HG02759 (cell line): Measurements from ENCODE around the gene MYO1E.
"Not testable (repeated sequence)": the region's sequence is repeated elsewhere in the genome, so short reads cannot be mapped to it uniquely, and the experiment has no call there.

Experiments
- ATAC-seq: cut with Tn5 transposase; IDR thresholded peaks from one replicate; pipeline ENCODE4 v1.9.1; 2021; ENCODE audit warnings: mild to moderate bottlenecking, moderate library complexity; ENCODE audit not compliant: unreplicated experiment

Gene MYO1E

DNA sequence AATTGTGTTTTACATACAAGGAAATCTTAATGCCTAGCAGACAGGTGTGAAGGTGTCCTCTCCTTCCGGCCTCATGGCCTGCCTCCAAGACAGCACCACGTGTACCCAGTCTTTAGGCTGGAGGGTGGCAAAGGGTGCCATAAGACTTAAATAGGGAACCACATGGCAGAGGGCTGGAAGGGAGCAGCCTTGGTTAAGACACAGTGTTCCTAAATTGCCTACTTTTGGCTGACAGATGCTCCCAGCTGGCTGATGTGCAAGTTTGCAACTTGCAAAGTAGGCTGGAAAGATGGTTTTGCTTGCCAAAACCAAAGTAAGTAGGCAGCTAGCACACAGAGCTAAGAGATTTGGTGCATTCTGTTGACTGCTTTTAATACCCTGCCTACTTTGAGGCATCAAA lies 222.5 kb downstream of the MYO1E start:
- ATAC-seq, result no peak

DNA sequence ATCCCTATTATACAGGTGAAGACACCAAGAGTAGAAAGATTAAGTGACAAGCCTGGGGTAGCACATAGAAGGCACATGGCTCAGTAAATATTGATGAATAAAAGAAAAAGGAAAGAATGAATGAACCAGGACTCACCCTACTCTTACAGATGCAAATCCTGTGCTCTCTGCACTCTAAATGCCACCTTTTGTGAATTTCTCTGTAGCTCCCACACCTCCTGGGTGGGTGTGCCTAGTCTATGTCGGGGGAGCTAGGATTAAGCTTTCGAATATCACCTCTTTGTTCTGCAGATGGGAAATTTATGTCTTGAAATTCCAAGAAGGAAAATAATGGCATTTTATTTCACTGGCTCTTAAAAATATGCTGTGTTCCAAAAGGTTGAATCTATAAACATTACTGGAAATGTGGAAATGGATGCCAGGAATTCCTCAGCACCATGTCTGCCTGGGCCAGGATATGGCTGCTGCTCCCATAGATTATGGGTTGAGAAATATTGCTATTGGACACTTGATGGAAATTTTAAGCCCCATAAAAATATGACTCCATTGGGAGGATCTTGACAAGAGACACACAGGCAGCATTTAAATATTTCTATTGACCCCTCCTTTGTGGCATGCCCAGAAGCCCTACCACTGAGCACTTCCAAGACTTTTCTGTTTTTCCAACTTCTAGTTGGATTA lies 224.4 kb downstream of the MYO1E start:
- ATAC-seq, result no peak

DNA sequence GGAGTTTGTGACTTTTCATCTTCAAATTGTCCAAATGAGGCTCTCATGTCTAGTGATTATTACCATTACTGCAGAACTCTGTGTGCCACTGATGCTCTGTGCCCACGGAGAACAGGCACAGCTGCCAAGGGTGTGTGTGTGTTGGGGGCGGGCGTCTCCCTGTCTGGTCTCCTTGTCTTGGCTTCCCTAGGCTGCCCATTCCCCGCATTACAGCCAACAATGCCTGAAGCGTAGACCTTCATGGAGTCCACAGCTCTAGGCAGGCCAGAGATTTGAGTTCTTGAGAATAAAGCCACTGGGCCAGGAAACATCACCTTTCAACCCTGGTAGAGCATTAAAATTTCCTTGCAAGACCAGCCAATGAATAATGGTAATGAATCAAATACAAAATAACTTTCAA lies 225.0 kb downstream of the MYO1E start:
- ATAC-seq, result no peak

DNA sequence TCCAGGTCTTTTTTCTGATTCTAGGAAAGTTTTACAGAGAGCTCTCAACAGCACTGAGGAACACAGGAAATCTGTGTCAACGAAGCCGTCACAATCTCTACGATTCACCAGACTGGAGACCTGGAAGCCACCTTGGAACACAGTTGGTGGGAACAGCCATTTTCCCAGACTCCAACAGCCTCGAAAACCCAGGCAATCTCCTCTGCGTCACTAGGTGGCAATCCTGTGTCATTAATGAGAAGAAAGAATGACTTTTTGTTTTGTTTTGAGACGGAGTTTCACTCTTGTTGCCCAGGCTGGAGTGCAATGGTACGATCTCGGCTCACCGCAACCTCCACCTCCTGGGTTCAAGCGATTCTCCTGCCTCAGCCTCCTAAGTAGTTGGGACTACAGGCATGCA lies 228.1 kb downstream of the MYO1E start:
- not testable (repeated sequence) for ATAC-seq

DNA sequence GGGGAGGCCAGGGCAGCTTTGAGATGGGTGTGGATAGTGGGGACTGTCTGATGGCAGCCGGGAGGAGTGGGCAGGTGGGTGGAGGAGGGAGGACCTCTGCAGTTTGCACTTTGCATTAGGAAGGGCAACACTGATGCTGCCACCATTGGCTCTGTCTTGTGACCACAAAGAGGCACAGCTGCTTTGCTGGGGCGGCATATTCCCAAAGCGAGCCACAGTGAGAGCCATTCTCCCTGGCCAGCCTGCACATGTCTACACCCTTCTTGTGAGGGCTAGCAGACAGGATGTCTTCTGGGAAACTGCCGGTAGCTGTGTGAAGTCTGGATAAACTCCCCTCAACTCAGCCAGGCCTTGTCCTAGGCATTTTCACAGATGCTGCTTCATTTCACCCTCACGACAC lies 229.4 kb downstream of the MYO1E start:
- ATAC-seq, result no peak

DNA sequence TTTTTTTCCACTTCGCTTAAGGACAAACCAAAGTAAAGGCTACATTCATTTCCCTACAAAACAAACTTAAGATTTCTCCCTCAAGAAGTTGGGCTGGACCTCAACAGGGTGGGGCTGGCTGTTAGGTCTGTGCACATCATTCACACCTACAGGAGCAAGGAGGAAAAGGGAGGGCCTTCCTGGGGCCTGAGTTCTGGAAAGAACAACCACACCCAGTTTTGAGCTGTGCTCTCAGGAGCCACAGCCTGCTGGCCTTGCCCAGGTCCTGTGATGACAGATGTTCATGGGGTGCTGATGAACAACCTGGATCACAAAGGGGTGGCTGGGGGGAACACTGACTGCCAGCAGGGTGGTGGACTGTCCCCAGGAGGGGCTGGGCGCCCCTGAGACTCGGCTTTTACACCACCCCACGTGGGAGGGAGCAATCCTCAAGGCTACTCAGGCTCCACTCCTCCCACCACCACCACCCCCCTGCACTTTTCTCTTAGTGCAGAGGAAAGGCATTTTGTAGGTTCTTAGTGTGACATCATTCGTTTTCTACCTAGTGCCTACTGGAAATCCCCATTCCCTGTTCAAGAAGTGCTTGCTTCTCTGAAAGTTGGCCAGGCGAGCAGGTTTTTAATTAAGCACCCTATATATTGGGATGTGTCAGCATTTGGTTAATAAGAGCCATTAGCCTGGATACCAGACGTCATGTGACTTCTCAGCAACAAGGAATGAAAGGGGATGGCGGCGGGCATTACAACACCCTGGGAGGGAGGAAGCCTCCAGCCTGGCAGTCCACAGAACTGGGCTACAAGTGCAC lies 232.0 kb downstream of the MYO1E start:
- no peak for ATAC-seq

DNA sequence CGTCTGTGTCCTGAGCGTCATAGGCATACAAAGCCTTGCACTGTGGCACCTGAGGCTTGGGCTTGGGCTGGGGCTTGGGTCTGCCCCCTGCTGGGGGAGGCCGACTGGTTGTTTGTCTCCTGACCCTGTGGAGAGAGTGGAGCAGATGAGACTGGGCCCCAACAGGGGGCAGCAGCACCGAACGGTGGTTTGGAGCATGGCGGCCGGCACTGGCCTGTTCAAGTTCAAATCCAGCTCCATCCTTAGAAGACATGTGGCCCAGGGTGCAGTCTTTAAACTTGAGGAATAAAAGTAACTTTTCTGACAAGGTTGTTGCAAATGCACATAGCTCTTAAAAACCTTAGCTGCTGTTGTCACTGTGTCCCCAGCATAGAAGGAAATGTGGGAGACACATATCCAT lies 234.4 kb downstream of the MYO1E start:
- ATAC-seq, result peak; percentile 61

DNA sequence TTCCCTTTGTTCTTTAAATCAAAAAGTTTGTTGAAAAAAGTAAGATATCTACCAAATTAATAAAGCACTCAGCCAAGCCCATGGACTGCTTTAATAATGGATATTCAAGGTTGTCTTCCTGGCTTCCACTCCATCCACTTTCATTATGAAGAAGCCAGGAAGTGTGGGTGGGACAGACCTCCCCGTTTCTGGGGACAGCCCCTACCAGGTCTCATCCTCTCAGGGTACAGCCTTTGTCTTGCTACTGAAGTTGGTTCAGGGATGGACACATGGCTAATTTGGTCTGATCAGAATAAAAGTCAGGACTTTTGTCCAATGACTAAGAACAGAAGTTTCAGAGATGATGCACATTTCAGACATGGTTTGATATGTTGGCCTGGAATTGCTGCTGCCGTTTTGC lies 235.1 kb downstream of the MYO1E start:
- no peak for ATAC-seq

DNA sequence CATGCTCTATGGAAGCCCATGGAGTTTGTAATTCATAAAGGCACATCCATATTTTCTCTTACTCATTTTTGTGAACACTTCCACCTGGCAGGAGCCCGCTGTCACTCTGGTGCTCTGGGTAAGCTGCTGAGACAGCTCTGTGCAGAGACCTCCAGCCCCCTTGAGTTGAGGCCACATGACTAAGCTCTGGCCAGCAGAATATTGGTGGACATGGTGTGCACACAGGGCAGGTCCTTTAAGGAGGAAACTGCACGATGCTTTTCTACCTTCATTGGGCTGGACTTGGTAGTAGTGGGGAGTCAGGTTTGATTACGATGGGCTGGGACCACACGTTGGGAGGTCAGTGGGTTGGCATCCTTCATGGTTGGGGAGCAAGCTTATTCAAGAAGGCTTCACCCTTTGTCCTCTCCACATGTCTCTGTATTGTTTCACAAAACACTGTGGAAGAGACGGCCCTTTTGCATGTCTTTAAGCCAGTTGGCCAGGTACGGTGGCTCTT lies 238.7 kb downstream of the MYO1E start:
- no peak for ATAC-seq

DNA sequence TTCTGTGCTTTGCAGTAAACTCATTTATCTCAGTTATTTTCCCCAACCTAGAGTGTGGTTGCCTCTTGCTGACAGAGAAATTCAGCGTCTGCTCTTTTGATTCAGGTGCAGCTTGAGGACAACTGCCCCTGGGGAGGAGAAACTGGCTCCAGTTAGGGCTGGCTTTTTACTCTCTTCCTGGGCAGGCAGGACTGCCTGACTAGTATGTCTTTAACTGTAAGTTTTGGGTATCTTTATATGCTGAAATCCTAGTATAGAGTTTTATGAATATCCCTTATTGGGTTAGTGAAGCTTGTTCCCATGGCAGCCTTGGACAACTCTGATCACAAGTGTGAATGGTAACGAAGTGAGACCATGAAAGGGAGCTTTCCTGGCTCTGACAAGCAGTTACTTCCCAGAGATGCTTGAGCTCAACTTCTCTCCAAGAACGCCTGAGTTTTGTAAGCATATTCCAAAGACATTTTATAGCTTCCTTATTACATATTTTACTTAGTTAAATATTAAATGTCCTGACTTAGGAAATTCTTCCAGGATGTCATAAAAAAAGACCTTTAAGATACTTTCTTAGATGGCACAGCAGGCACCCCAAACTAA lies 240.6 kb downstream of the MYO1E start:
- no peak for ATAC-seq

DNA sequence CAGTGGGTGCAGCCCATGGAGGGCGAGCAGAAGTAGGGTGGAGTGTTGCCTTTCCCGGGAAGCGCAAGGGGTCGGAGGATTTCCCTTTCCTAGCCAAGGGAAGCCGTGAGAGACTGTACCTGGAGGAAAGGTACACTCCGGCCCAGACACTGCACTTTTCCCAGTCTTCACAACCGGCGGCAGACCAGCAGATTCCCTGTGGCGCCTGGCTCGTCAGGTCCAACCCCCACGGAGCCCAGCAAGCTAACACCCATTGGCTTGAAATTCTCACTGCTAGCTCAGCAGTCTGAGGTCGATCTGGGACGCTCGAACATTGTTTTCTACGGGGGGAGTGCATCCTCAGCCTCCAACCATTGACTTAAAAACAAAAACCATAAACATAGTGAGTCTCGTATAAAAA lies 241.2 kb downstream of the MYO1E start:
- ATAC-seq, result no peak

DNA sequence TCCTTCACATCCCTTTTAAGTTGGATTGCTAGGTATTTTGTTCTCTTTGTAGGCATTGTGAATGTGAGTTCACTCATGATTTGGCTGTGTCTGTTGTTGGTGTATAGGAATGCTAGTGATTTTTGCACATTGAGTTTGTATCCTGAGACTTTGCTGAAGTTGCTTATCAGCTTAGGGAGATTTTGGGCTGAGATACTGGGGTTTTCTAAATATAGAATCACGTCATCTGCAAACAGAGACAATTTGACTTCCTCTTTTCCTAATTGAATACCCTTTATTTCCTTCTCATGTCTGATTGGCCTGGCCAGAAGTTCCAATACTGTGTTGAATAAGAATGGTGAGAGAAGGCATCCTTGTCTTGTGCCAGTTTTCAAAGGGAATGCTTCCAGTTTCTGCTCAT lies 245.4 kb downstream of the MYO1E start:
- ATAC-seq, result not testable (repeated sequence)

DNA sequence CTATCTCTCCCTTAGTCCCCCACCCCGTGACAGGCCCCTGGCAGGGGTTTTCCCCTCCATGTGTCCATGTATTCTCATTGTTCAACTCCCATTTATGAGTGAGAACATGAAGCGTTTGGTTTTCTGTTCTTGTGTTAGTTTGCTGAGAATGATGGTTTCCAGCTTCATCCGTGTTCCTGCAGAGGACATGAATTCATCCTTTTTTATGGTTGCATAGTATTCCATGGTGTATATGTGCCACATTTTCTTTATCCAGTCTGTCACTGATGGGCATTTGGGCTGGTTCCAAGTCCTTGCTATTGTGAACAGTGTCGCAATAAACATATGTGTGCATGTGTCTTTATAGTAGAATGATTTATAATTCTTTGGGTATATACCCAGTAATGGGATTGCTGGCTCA lies 247.0 kb downstream of the MYO1E start:
- not testable (repeated sequence) for ATAC-seq

DNA sequence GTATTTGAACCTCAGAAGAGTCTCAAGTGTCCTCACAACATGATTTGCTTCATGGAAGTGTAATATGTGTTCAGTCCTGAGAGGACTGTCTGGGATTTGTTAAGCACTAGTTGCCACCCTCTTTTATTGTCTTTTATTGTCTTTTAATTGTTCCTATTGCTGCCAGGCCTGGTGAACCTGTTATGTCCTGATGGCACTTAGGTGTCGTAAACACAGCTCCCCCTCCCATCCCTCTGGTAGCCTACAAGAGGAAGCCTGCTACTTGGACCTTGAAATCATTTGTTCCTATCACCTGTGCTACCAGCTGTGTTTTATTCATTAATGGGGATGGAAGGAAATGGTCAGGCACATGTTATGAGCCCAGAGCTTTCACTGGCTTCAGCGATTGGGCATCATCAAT lies 248.4 kb downstream of the MYO1E start:
- no peak for ATAC-seq

DNA sequence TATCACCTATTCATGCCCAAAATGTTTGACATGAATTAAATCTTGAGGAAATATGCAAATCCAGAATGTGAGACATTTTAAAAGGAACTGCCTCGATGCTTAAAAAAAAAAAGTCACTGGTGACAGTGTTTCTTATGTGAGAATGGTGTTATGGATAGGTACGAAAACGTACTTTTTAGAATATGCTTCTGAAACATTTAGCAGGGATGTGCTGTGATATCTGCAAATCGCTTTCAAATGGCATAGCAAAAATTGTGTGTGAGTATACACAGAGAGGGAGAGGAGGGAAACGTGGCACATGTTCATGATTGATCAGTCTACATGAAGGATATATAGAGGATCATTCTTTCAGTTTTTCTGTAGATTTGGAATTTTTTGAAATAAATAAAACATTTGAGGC lies 251.7 kb downstream of the MYO1E start:
- ATAC-seq, result no peak

DNA sequence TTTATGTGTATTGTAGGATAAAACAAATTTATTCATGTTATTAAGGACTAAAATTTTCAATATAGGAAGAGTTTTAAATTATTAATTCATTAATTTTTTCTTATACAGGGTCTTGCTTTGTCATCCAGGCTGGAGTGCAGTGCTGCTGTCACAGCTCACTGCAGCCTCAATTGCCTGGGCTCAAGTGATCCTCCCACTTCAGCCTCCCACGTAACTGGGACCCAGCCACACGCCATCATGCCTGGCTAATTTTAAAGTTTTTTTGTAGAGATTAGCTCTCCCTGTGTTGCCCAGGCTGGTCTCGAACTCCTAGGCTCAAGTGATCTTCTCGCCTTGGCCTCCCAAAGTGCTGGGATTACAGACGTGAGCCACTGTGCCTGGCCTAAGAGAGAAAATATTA lies 253.0 kb downstream of the MYO1E start:
- no peak for ATAC-seq

DNA sequence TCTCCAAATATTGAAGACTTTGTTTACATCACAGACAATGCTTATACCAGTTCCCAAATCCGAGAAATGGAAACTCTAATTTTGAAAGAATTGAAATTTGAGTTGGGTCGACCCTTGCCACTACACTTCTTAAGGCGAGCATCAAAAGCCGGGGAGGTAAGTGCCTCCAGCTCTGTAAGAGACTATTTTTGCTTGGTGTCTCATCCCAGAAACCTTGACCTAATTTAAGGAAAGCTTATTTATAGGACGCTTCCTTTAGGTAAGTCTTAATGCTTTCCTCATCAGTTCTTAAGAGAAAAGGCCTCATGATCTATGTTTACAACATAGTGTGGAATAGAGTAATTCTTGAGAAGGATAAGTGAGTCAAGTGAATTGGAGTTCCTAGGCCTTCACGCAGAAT lies 255.9 kb downstream of the MYO1E start:
- no peak for ATAC-seq

DNA sequence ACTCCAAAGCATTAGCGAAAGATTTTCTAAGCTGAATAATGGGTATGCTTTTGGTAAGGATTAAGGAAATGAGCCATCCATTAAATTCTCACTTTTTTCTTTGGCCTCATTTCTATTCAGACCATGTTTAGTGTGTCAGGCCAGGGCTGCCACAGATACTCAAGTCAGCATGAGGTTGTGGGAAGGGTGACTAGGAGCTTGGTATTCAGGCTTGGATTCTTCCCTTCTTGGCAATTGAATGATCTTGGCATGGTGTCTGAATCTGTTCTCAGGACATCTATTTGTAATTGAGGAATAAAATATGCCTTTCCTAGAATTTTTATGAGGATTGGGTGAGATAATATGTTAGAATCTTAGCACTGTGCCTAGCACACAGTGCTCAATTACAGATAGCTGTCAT lies 256.5 kb downstream of the MYO1E start:
- ATAC-seq, result no peak

DNA sequence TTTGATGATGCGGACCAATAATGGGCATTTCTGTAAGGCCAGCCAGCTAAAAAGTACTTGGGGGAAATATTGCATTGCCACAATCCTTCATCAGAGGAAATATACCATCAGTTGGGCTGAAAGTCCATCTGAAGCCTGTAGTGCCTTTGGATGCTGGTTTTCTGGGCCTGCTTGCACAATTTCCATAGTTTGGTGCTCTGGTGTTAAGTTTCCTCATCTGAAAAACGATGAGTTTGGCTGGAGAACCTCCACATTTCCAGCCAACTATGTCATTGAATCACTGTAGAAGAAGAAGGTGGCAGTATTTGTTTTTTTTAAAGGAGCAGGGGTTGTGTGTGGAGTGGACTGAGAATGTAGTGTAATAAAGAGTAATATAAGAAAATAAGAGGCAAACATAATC lies 257.6 kb downstream of the MYO1E start:
- ATAC-seq, result no peak

DNA sequence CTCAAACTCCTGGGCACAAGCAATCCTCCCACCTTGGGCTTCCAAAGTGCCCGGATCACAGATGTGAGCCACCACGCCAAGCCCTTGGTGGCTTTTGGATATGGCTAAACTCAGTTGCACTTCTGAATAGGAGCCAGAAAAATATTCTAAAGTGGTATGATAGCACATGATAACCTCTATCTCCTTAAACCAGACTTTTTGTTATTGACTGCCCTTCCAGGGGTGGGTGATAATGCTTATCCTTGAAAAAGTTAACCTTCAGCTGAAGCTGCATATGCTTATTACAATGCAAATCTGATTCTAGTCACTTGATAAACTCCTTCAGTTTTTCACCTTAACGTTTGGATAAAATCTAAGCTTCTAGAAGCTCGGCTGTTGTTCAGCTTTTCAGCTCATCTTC lies 261.4 kb downstream of the MYO1E start:
- ATAC-seq, result no peak

DNA sequence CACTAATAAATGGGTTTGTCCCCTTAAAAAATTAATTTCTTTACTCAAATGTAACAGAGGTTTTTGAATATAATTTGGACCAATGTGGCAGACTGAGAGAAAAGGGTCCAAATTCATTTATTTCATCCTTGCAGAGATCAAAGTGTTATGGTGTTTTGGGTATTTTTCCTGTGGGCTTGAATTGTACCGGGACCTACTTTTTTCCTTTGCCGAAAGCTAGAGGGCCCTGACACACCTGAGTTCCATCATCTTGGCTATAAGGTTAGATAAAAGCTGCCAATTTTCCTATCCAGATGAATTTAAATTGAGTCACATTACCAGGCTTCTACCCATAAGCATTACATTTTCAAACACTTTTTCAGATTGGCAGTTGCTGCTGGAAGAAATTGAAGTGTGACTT lies 266.8 kb downstream of the MYO1E start:
- no peak for ATAC-seq
